Panc1 (cell line): ENCODE data around the gene GNAO1. TPM values are rescaled to one million over a fixed set of nuclear protein-coding genes. Genes with fewer than 3 reads are reported as not detected.

Experiments
- ATAC-seq: fragments of 200-7000 bp; cut with Tn5 transposase; 2 replicates; pipeline ENCODE4 v1.9.1; 2020; ENCODE audit warnings: mild to moderate bottlenecking, moderate library complexity
- BruUV-seq: library from RNA; stranded (reverse); fragments of 400-500 nt; replicated peaks from 2 replicates; lab custom pipeline; 2021; lab: Mats Ljungman, UMichigan
- CTCF ChIA-PET: fragments of 300-600 bp; sonication (Branson Sonifier 250); formaldehyde crosslinking; loops from one replicate; lab custom pipeline; 2022; ENCODE audit warnings: antibody characterized with exemption; lab: Charles Lee
- POLR2A ChIA-PET: fragments of 300-600 bp; sonication (Branson Sonifier 250); formaldehyde crosslinking; loops from one replicate; lab custom pipeline; 2022; ENCODE audit warnings: antibody characterized with exemption; lab: Charles Lee
- DNase-seq: peaks from one replicate; pipeline ENCODE4 v3.0.0-alpha.2; 2010; ENCODE audit warnings: low read depth, low spot score
- H3K27ac ChIP-seq: 2 replicates; pipeline ENCODE4 v1.5.1; 2011; ENCODE audit warnings: mild to moderate bottlenecking, low read length, inconsistent platforms
- H3K27me3 ChIP-seq: fragments of 200-500 bp; sonication (Bioruptor generic); 2 replicates; pipeline ENCODE4 v1.6.0; 2014; ENCODE audit warnings: low read length, inconsistent platforms; ENCODE audit not compliant: control insufficient read depth, insufficient read depth
- H3K36me3 ChIP-seq: fragments of 200-500 bp; sonication (Bioruptor generic); 2 replicates; pipeline ENCODE4 v1.5.1; 2014; ENCODE audit warnings: inconsistent platforms, mild to moderate bottlenecking, low read length, moderate library complexity; ENCODE audit not compliant: control insufficient read depth, insufficient read depth
- H3K4me1 ChIP-seq: 2 replicates; pipeline ENCODE4 v1.5.1; 2011; ENCODE audit warnings: inconsistent platforms, mild to moderate bottlenecking, low read length, moderate library complexity; ENCODE audit not compliant: control insufficient read depth, insufficient read depth
- H3K4me3 ChIP-seq, 2 experiments: 2 replicates each; pipeline ENCODE4 v1.5.1; 2011 to 2012; ENCODE audit warnings: low read depth in 2 of 2, low read length in 2 of 2, mild to moderate bottlenecking in 2 of 2, inconsistent platforms in 1 of 2, moderate library complexity in 1 of 2
- H3K9me3 ChIP-seq: fragments of 200-500 bp; sonication (Bioruptor generic); 2 replicates; pipeline ENCODE4 v1.5.1; 2014; ENCODE audit warnings: low read depth, mild to moderate bottlenecking, inconsistent platforms, low read length, moderate library complexity; ENCODE audit not compliant: control insufficient read depth, insufficient read depth
- CTCF ChIP-seq: fragments of 450-650 bp; IDR thresholded peaks from 2 replicates; pipeline ENCODE4 v1.5.1; 2017; ENCODE audit warnings: mild to moderate bottlenecking
- POLR2AphosphoS5 ChIP-seq: IDR thresholded peaks from 2 replicates; pipeline ENCODE4 v1.6.1; 2012; ENCODE audit warnings: mild to moderate bottlenecking, low read depth, low read length, moderate library complexity
- REST ChIP-seq, 2 experiments: IDR thresholded peaks; 2 replicates each; pipeline ENCODE4 v1.6.1; 2011 to 2012; ENCODE audit warnings: low read depth in 2 of 2, control low read depth in 1 of 2, low read length in 1 of 2, mild to moderate bottlenecking in 1 of 2, moderate library complexity in 1 of 2; ENCODE audit not compliant: insufficient read depth in 1 of 2
- SIN3A ChIP-seq: IDR thresholded peaks from 2 replicates; pipeline ENCODE4 v1.6.1; 2012; ENCODE audit warnings: low read depth, mild to moderate bottlenecking, low read length, moderate library complexity, borderline replicate concordance; ENCODE audit not compliant: insufficient read depth
- TCF7L2 ChIP-seq: IDR thresholded peaks from 2 replicates; pipeline ENCODE4 v1.6.1; 2011; ENCODE audit warnings: mild to moderate bottlenecking, low read depth, low read length, inconsistent platforms
- in situ Hi-C: cut with HindIII; loops from 2 replicates; pipeline ENCODE4 v1.10.0; 2016; ENCODE audit warnings: low sequenced_read_pairs, low pct_unique_long_range_greater_than_20kb
- intact Hi-C: fragments of 100-400 bp; cut with micrococcal nuclease; formaldehyde crosslinking; loops from one replicate; pipeline ENCODE4 v1.10.0; 2022; ENCODE audit not compliant: unreplicated experiment
- total RNA-seq: library from RNA; stranded (reverse); gene quantifications from one replicate; pipeline ENCODE4 v1.2.1, GENCODE V29; 2021; ENCODE audit not compliant: unreplicated experiment

The GNAO1 gene
- total RNA-seq, 1 experiment from 2014 or later = 33.4 TPM

GRCh38 chr16:56314244-56314850, 123.1 kb downstream of the GNAO1 start:
- CTCF ChIA-PET = no interaction called here
- intact Hi-C loops (loop anchor here (10.0 kb wide), 1 partner anchor 370 kb away; no protein-coding TSS in a partner anchor), in situ Hi-C loops (no loop called here)
- H3K27me3 ChIP-seq = no peaks in the 10 kb centered on the region
- ATAC-seq = no peak
- no peak overlapping the region for H3K4me3 ChIP-seq
- POLR2A ChIA-PET = no interaction called here
- H3K9me3 ChIP-seq = no peaks in the 10 kb centered on the region
- TF ChIP-seq TCF7L2 (no peak), REST (IDR thresholded peaks at IDR 0.05; ENCODE audit: insufficient read depth in 1 of 2, low read depth in 2 of 2, low read length in 1 of 2) (no peak), CTCF (no peak), POLR2AphosphoS5 (no peak), SIN3A (no peak)
- BruUV-seq = no TSS peak
- no peaks in the 10 kb centered on the region; the same call in 1 of the 2 replicates for H3K4me1 ChIP-seq
- no peak for DNase-seq
- no peak overlapping the region for H3K27ac ChIP-seq
- H3K36me3 ChIP-seq = no peaks in the 10 kb centered on the region

- Histone ChIP-seq H3K27me3 (no peaks in the 10 kb centered on the region), H3K4me1 (no peaks in the 10 kb centered on the region; the same call in 1 of the 2 replicates), H3K9me3 (no peaks in the 10 kb centered on the region), H3K4me3 (no peak overlapping the region), H3K36me3 (no peaks in the 10 kb centered on the region), H3K27ac (no peak overlapping the region)
- intact Hi-C loops (loop anchor here (5.0 to 10.0 kb wide), 2 partner anchors 274 to 371 kb away; no protein-coding TSS in a partner anchor), in situ Hi-C loops (no loop called here)
- ChIA-PET POLR2A (no interaction called here), CTCF (no interaction called here)
- no peak for DNase-seq
- no peak for ATAC-seq
- no peak for TF ChIP-seq CTCF
- TF ChIP-seq SIN3A = no peak
- no peak for TF ChIP-seq TCF7L2
- no peak for TF ChIP-seq REST (IDR thresholded peaks at IDR 0.05; ENCODE audit: insufficient read depth in 1 of 2, low read depth in 2 of 2, low read length in 1 of 2)
- TF ChIP-seq POLR2AphosphoS5 = no peak
- no TSS peak for BruUV-seq
Observed at GRCh38 chr16:56315955-56316354, 124.7 kb downstream of the GNAO1 start.
